ENCODE measurements around the gene DDX51. TPM values are rescaled to one million over a fixed set of nuclear protein-coding genes. Genes with fewer than 3 reads are reported as not detected.

Gene DDX51
- total RNA-seq, 1 experiment from 2014 or later = 13.2 TPM

- DNase-seq (ENCODE audit: extremely low read depth, low read depth) = no peak
Measured at GRCh38 chr12:132179431-132180362, 35.6 kb upstream of the DDX51 start.

- DNase-seq (ENCODE audit: extremely low read depth, low read depth) = no peak
Measured at GRCh38 chr12:132178801-132179401, 34.8 kb upstream of the DDX51 start.

DNA sequence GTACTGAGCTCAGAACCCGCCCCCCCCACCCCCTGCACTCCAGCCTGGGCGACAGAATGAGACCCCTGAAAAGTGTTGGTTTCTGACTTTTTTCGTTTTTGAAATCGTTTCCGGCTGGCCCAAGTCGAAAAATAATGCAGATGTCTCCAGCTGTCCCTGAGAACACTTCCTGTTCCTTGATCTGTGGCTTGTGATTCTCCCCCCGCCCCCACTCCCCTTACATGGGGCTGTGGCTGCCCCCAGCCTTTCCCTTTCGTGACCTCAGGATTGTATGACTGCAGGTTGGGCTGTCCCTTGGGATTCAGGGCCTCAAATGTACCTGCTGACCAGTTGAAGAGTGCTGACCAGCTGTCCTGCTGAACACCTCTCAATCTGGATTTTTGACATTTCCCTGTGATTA lies 34.2 kb upstream of the DDX51 start:
- no peak for DNase-seq (ENCODE audit: extremely low read depth, low read depth)

GRCh38 chr12:132176920-132177551 lies 32.9 kb upstream of the DDX51 start:
- no peak for DNase-seq (ENCODE audit: extremely low read depth, low read depth)

GRCh38 chr12:132176385-132176919 lies 32.3 kb upstream of the DDX51 start:
- DNase-seq (ENCODE audit: extremely low read depth, low read depth) = no peak

- no peak for DNase-seq (ENCODE audit: extremely low read depth, low read depth)
Measured at GRCh38 chr12:132175496-132176384, 31.6 kb upstream of the DDX51 start.

DNA sequence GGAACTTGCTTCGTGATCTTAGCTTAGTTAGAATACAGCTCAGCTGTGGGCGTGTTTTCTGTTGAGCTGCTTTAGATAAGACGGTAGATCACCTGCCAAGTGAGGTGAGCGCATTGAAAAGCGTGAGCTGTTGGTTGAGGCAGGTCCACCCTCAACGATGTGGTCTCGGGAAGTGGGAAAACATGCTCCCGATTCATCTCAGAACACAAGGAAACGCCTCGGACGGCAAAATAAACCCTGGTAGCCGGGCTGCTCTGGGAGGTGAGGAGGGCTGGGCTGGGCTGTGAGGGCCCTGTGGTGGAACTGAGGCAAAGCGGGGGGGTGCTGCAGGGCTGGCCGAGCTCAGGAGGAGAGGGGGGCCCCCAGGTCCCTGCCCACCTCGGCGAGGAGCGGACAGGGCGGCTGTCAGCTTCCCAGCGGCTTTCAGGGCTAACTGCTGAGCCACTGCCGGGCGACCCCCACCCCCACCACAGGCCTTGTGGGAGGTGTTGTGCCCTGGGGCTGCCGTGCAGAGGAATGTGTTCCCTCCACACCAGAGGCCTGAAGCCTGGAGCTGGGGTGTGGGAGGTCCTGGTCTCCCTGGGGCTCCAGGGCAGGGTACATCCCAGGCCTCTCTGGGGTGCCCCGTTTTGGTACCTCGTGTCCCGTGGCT lies 30.8 kb upstream of the DDX51 start:
- no peak for DNase-seq (ENCODE audit: extremely low read depth, low read depth)

DNA sequence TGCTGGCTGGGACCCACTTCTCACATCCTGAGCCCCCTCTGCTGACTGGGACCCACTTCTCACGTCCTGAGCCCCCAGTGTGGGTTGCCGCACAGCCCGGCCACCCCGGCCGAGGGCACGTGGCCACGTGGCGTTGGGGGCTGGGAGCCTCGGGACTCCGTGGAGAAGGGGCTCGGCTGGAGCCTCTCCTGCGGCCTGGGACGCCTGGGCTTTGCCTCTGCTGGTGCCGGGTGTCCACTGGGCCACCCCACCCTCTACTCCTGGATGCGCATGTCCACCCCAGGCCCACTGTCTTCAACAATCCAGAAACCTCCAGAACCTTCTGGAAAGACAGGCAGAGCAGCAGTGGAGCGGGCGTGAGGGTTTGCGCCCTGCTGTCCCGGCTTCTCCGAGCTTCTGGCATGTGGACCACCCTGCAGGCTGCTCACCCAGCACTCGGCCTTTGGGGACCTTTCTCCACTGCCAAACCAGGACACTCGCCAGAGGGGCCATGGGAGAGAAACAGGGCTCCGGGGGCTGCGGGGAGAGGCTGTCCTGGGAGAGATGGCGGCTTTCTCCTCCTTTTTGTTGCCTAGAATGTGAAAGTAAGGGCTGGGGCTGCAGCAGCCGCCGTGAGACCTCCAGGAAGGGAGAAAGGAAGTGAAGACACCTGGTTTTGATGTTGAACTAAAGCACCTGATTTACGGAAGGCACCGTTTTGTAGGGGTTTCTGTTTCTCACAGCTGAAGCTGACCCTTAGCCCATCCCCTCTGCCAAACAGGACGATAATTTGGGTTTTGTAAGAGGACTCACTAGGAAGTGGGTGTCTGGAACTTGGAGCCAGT lies 30.1 kb upstream of the DDX51 start:
- no peak for DNase-seq (ENCODE audit: extremely low read depth, low read depth)

- no peak for DNase-seq (ENCODE audit: extremely low read depth, low read depth)
Measured at GRCh38 chr12:132173135-132174014, 29.3 kb upstream of the DDX51 start.

DNA sequence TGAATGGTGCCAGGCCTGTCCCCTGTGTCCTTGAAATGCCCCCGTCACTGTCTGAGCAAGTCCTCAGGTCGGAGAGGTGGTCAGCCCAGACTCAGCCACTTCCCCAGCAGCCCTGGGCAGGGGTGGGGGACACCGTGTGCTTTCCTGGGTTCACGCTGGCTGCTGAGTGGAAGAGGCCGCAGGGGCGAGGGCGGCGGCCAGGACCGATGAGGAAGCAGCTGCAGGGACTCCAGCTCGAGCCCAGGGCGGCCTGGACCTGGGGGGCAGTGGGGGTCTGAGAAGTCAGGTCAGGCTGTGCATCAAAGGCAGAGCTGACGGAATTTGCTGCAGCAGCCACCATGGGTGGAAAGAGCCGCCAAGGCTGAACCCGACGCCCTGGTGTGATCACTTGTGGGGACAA lies 28.5 kb upstream of the DDX51 start:
- DNase-seq (ENCODE audit: extremely low read depth, low read depth) = no peak

GRCh38 chr12:132171968-132172521 lies 27.9 kb upstream of the DDX51 start:
- no peak for DNase-seq (ENCODE audit: extremely low read depth, low read depth)

- DNase-seq (ENCODE audit: extremely low read depth, low read depth) = no peak
Measured at GRCh38 chr12:132171293-132171967, 27.3 kb upstream of the DDX51 start.

- no peak for DNase-seq (ENCODE audit: extremely low read depth, low read depth)
Measured at GRCh38 chr12:132170637-132171292, 26.6 kb upstream of the DDX51 start.

- no peak for DNase-seq (ENCODE audit: extremely low read depth, low read depth)
Measured at GRCh38 chr12:132170094-132170636, 26.0 kb upstream of the DDX51 start.

GRCh38 chr12:132169376-132169775 lies 25.3 kb upstream of the DDX51 start:
- no peak for DNase-seq (ENCODE audit: extremely low read depth, low read depth)

- no peak for DNase-seq (ENCODE audit: extremely low read depth, low read depth)
Measured at GRCh38 chr12:132168311-132169031, 24.4 kb upstream of the DDX51 start.
